Dermis blood vessel endothelial cell (primary cell): Measurements from ENCODE around the gene VPS51. TPM values are rescaled to one million over a fixed set of nuclear protein-coding genes. Genes with fewer than 3 reads are reported as not detected.
"Not testable (repeated sequence)": the region's sequence is repeated elsewhere in the genome, so short reads cannot be mapped to it uniquely, and the experiment has no call there.

Source experiments
- DNase-seq: peaks from one replicate; pipeline ENCODE4 v3.0.0; 2010
- total RNA-seq: library from RNA; depleted of rRNA; stranded (reverse); fragments of >200 nt; gene quantifications from 2 replicates; pipeline ENCODE4 v1.2.3, GENCODE V29; 2014

VPS51 gene
- total RNA-seq, 1 donor from 2014 or later, result 409 TPM

DNA sequence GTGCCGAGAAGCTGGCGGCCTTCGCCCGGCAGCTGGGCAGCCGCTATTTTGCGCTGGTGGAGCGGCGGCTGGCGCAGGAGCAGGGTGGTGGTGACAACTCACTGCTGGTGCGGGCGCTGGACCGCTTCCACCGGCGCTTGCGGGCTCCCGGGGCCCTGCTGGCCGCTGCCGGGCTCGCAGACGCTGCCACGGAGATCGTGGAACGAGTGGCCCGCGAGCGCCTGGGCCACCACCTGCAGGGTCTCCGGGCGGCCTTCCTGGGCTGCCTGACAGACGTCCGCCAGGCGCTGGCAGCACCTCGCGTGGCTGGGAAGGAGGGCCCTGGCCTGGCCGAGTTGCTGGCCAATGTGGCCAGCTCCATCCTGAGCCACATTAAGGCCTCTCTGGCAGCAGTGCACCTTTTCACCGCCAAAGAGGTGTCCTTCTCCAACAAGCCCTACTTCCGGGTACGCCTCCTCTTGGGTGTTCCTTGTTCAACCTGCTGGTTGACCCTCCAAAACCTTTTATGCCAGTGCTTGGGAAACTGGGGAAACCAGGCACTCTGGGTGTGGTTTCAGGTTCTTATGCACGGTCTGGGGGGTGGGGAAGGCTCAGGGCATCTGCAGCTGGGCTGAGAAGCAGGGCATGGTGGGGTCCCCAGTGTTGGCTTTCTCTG, 12.6 kb downstream of the VPS51 start:
- no peak for DNase-seq

DNA sequence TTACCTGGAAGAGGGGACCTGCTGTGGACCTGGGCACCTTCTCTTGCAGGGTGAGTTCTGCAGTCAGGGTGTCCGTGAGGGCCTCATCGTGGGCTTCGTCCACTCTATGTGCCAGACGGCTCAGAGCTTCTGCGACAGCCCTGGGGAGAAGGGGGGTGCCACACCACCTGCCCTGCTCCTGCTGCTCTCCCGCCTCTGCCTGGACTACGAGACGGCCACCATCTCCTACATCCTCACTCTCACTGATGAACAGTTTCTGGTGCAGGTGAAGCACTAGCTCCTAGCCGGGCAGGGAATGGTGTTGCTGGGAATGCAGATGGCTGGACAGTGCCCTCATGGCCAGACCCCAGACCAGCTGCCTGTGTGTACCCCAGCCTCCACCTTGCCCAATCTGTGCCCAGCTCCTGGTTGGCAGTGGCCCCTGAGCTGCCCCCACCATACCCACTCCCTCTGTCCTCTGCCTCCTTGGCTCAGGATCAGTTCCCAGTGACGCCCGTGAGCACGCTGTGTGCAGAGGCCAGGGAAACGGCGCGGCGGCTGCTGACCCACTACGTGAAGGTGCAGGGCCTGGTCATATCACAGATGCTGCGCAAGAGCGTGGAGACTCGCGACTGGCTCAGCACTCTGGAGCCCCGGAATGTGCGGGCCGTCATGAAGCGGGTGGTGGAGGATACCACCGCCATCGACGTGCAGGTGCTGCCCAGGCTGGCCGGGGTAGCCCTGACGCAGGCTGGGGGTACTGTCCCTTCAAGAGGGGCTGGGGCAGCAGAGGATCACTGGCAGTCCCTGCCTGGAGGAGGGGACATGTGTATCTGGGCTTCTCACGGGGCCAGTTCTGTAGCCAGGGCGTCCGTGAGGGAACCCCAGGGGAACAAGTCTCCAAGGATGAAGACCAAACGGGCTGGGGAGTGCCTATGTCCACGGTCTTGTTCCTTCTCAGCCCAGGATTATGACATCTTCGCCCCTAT, 13.5 kb downstream of the VPS51 start:
- no peak for DNase-seq

DNA sequence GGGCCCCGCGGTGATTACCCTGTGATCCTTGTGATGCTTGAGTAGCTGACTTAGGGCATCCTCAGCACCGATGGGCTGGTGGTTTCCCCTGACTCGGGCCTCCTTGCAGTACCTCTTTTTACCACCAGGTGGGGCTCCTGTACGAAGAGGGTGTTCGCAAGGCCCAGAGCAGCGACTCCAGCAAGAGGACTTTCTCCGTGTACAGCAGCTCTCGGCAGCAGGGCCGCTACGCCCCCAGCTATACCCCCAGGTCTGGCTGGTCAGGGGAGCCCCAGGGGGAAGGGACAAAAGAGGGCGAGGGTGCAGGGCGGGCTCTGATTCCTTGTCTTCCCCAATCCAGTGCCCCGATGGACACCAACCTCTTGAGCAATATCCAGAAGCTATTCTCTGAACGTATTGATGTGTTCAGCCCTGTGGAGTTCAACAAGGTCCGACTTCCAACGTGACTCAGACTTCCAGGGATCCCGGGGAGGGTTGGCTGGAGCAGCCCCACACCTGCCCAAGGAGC, 14.4 kb downstream of the VPS51 start:
- peak; percentile 89 for DNase-seq

DNA sequence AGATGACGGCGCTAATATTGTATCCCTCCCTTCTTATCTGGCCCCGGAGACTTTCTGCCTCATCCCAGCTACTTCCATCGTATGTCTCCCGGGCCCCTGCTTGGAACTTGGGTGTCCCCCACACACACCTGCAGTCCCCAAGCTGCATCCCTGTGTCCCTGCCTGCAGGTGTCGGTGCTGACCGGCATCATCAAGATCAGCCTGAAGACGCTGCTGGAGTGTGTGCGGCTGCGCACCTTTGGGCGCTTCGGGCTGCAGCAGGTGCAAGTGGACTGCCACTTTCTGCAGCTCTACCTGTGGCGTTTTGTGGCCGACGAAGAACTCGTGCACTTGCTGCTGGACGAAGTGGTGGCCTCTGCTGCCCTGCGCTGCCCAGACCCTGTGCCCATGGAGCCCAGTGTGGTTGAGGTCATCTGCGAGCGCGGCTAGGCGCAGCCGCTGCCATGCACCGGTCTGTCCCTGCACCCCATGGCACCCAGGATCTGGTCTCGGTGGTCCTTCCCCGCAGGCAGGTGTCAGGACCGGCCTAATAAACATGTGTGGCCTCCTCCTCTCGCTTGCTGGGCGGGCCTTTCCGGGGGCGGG, 15.2 kb downstream of the VPS51 start:
- DNase-seq, result no peak

DNA sequence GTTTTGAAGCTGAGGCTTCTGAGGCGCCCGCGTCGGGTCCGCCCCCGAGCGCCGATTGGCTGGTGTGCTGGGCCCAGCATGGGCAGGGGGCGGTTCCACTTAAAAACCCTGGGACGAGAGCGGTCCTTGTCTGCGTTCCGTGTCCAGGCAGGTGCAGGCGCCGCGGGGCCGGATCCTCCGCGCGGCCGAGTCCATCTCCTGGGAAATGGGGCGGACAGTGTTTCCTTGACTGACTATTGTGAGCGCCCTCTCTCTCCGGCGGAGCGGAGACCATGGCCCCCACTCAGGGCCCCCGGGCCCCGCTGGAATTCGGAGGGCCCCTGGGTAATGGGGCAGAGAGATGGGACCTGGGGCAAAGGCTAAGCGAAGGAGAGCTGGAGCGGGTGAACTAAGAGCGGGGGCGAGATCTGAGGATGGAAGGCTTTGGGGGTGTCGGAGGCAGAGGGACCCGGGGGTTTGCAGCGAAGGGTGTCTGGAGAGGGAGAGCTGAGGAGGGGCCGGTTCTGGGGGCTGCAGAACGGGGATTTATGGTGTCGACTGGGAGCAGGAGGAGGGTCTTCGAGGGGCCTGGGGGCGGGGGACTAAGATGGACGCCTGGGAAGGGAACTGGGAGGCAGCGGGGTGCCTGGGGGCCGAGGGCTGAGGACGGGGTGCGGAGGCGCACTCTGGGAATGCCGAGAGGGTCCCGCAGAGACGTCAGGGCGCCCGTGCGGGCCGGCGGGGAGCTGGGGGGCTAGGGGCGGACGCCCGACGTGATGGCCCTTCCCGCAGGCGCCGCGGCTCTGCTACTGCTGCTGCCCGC, 15.9 kb downstream of the VPS51 start, which contains the start of gene TM7SF2:
TSS of gene TM7SF2 (plus strand) at position 129 of the 802 bp plus-strand sequence. CDS start at position 273, 144 bp downstream.
- DNase-seq, result peak; percentile 94

DNA sequence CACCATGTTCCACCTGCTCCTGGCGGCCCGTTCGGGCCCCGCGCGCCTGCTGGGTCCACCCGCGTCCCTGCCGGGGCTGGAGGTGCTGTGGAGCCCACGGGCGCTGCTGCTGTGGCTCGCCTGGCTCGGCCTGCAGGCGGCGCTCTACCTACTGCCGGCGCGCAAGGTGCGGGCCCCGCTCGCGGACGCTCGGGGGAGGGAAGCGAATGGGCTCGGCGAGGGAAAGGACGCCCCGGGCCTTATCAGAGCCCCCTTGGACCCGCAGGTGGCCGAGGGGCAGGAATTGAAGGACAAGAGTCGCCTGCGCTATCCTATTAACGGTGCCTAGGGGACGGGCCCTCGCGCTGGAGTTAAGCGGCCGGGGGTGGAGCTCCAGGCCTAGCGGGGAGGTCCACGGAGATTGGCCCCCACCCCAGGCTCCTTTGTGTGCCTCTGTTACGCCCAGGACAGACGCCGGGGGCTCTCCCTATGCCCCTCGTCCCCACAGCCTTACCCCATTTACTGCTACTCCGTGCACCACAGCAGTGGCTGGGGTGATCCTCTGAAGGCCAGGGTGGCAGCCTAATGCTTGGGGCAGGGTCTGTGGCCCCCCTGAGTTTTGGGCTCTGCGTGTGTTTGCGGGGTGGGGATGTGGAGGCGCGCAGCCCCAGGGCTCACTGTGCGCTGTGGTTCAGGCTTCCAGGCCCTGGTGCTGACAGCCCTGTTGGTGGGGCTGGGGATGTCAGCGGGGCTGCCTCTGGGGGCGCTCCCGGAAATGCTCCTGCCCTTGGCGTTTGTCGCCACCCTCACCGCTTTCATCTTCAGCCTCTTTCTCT, 16.7 kb downstream of the VPS51 start:
- DNase-seq, result peak; percentile 71

DNA sequence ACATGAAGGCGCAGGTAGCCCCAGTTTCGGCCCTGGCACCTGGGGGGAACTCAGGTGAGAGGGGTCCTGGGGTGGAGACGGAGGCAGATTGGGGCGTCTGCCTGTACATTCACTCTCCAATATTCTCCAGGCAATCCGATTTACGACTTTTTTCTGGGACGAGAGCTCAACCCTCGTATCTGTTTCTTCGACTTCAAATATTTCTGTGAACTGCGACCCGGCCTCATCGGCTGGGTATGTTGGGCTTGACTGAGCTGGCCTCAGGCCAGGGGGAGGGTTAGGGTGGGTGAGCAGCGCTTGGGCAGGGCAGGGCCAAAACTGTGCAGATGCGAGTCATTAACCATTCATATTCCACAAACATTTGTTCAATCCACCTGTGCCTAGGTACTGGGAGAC, 17.3 kb downstream of the VPS51 start:
- no peak for DNase-seq

DNA sequence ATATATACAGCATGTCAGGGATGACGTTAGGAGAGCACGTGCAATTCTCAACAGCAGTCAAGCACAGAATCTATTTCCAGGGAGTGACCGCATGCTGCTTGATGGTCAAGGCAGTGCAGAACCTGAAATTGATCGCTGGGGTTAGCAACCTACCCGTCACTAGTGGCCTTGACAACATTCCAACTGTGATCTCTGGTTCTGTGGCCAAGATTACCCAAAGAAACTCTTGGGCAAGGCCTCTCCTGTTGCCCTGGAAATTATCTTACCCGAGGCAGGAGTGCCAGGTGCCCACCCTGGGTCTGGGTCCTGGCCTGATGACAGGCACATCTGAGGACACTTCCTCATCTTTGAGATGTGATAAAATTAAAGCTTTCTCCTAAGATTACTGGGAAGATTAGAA, 17.8 kb downstream of the VPS51 start:
- DNase-seq, result no peak

DNA sequence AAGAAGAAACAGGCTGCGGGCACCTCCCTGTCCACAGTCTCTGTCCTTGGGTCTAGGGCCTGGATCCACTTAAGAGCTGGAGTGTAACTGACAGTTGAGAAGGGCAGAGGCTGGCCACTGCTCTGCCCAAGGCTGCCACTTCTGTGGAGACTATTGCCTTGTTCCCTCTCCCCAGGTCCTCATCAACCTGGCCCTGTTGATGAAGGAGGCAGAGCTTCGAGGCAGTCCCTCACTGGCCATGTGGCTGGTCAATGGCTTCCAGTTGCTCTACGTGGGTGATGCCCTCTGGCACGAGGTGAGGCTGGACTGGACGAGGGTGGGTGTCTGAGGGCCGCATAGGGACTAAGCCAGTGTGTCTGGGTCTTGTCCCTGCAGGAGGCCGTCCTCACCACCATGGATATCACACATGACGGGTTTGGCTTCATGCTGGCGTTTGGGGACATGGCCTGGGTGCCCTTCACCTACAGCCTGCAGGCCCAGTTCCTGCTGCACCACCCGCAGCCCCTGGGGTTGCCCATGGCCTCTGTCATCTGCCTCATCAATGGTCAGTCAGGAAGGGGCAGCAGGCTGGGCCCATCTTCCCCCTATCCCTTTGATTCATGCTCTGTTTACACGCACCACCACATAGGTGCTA, 18.6 kb downstream of the VPS51 start:
- no peak for DNase-seq

DNA sequence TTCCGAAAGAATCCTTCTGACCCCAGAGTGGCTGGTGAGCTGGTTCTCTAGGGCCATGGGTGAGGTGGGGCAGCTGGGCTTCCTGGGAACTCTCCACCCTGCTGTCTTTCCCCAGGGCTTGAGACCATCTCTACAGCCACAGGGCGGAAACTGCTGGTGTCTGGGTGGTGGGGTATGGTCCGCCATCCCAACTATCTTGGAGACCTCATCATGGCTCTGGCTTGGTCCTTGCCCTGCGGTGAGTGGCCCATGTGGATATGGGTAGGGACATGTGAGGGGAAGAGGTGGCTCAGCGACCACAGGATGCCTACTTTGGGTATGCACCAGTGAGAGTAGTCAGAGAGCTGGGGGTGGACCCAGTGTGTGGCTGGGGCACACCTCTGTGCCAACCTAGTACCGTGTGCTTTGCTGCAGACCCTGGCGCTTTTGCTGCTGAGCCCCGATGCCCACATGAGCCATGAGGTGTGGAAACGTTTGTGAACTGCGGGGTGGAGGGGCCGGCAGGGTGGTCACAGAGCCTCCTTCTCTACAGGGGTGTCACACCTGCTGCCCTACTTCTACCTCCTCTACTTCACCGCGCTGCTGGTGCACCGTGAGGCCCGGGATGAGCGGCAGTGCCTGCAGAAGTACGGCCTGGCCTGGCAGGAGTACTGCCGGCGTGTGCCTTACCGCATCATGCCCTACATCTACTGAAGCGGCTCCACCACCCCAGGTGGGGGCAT, 19.5 kb downstream of the VPS51 start:
- no peak for DNase-seq

DNA sequence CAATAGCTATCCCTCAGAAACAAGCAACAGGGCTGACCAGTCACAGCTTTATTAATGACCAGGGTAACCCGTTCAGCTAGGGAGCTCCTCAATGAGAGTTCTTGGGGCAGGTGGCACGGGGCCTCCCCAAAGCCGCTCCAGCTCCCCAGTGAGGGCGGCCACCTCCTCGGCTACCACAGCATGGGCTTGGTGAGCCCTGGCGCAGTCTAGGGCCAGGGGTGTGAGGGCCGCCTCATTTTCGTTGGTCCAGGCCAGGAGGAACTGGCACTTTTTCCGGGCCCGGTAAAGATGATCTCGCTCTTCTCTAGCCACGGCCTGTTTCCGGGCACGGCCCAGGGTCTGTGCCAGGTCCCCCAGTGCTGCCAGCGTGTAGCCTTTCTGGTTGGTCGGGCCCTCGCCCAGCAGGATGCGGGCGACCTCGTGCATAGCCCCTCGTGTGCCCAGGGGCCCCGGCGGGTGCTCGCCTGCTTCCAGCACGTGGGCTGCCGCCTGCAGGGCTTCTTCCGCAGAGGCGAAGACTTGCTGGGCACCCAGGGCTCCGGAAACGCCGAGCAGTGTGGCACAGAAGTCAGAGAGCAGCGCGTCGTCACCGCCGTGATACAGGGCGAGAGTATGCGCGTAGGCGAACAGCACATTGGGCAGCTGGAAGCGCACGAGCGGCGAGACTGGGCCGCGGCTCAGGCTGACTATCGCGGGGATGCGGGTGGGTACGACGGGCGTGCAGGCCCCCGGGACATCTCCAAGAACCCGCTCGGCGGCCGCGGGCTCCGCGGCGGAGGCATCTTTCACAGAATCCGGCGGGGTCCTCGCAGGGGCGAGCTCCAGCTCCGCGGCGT, 20.6 kb downstream of the VPS51 start:
- DNase-seq, result peak; percentile 60

DNA sequence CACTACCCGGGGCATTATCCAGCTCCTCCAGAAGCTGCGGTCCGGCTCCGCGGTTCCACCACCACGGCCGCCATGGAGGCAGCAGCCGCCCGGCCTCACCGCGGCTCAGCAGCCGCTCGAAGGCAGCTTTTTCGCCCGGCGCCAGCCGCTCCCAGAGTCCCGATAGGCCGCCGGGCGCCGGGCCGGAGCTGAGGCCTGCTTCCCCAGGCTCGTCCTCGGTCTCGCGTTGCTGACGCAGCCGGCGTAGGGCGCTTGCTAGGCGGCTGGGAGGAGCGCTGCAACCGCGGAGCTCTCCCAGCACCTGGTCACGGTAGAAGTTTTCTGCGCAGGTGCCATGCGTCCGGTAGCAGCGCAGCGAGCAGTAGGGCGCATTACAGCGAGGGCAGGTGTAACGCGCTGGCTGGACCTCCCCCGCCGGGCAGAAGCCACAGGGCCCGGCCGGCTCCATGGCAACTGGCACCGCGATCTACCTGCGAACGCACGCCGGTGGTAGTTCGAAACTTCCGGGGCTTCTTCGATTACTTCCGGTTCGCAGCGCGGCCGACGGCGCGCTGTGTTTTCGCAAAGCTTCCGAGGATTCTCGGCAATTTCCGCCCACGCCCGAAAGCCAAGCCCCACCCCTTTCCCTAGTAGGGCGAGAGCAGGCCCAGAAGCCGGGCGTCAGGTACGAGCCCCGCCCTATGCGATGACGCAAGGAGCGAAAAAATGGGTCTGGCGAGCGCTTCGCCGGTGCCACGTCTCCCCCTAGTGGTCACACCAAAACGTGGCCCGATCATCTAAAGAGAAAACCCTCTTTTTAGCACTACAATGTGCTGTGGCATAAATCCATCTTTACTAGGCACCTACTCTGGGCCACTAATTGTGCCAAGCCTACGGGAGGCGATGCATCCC, 21.4 kb downstream of the VPS51 start, which contains the start of gene ZNHIT2:
TSS of gene ZNHIT2 (minus strand) at position 496 of the 891 bp plus-strand sequence. CDS start at position 448, 48 bp downstream.
- peak; percentile 99 for DNase-seq

DNA sequence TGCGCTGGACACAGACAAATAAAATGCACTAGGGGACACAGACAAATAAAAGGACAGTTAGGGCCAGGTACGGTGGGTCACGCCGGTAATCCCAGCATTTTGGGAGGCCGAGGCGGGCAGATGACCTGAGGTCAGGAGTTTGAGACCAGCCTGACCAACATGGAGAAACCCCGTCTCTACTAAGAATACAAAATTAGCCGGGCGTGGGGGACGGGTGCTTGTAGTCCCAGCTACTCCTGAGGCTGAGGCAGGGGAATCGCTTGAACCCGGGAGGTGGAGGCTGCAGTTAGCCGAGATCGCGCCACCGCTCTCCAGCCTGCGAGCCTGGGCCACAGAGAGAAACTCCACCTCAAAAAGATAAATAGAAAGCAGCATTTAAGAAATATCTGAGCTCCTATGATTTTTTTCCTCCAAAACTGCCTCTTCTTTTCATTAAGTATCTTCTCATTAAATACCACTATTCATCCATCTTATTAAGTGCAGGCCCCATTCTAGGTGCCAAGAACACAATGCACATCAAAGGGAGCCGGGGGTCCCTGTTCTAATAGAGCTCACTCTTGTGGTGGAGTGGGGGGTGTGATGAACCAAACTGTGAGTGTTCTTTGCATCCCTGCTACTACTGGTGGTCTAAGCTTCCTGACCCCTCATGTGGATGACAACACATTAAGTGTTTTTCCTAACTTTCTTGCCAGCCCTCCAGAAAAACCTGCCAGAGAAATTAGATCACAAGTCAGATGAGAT, 22.3 kb downstream of the VPS51 start:
- no peak for DNase-seq

DNA sequence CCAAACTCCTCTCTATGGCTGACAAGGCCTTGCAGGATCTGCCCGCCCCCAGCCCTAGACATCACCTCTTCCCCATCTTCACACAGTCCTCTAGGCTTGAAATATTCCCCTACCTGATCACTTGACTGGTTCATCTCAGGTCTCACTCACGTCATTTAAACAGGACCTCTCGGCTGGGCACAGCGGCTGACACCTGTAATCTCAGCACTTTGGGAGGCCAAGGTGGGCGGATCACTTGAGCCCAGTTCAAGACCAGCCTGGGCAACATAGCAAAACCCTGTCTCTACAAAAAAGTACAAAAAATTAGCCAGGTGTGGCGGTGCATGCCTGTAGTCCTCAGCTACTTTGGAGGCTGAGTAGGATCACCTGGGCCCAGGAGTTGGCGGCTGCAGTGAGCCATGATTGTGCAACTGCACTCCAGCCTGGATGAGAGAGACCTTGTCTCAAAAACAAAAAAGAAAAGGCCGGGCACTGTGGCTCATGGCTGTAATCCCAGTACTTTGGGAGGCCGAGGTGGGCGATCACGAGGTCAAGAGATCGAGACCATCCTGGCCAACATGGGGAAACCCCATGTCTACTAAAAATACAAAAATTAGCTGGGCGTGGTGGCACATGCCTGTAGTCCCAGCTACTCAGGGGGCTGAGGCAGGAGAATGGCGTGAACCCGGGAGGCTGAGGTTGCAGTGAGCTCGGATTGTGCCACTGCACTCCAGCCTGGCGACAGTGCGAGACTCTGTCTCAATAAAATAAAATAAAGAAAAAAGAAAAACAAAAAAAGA, 23.1 kb downstream of the VPS51 start:
- not testable (repeated sequence) for DNase-seq

DNA sequence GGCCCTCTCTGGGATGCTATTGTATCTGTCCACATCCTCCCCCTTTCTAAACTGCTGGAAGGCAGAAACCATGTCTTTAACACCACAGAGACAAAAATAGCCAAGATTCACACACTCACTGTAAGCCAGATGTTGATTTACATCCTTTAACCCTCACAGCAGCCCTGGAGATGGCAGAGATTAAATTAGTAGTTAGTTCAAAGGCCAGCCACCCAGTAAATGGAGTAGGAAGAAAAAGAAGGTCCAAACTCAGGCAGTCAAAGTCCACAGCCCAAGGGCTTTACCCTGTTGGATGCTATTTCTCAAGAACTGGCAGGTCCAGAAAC, 23.6 kb downstream of the VPS51 start:
- no peak for DNase-seq

DNA sequence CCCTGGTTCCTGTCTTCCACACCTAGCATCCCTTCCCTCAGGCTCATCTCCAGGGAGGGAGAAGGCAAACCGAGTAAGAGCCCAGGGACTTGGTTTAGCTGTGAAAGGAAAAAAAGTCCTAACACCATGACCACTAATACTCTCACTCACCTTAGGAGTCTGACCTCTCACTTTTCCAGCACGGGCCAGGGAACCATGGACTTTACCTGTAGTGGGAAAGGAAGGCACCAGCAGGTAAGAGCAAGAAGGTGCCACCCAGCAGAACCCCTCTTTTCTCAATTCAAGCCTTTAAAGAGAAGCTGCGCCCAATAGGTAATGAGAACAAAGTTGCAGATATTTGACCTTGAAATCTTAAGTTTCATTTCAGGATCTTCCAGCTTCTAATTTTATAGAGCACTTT, 24.8 kb downstream of the VPS51 start:
- DNase-seq, result no peak

DNA sequence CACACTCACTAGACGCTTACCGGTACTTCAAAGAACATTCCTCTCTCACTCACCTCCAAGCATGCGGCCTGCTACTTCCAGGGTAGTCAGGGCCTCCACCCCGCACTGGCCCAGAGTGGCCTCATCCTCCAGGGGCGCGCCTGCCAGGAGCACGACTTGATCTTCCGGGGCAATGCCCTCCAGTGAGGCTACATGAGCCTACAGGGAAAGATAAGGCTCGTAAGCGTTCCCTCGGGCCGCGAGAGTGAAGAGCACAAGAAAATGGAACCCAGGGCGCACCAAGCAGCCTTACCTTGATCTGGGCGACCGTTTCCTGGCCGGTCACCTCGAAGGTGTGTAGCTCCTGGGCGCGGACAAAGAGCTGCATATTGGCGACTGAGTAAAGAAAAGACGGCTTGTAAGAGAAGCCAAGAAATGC, 25.4 kb downstream of the VPS51 start:
- DNase-seq, result peak; percentile 37
